ENCODE measurements around the gene TBCD.

DNA sequence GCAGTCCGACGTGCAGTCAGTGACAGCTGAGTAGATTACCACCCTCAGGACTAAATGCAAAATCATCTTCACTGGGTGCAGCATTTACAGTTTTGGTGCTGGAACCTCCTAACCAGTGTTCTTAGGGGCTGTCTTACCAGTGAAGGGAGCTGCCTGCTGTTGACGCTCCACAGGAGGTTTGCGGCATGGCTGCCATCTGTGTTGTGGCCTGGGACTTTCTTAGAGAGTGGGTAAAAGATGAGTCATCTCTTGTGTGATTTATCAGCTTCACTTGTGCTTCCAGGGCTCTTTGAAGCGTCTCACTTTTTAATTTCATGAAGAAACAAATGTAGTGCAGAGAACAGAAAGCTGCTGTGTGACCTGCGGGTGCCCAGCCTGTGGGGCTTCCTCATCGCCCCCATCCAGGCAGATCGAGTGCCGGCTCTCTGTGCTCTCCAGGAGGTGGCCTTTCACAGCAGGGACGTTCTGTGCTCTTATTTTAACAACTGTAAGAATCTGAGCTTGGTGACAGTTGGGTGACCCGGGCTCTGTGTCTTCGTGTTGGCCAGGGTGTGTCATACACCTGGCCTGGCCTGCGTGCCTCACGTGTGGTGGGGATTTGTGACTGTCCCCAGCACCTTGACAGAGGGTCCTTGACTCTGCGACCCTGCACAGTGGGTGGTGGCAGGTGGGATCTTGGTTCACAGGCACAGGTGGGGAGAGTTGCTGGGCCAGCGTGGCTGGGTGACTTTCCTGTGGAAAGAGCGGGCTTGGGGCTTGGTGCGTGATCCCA, 112.3 kb downstream of the TBCD start:
- TF ChIP-seq CTCF (IDR thresholded peaks at IDR 0.05; ENCODE audit: poor library complexity, severe bottlenecking), result no peak
- no peak for TF ChIP-seq EZH2 (IDR thresholded peaks at IDR 0.05; ENCODE audit: borderline replicate concordance, insufficient read depth, low read length, poor library complexity, severe bottlenecking)
- no peak for TF ChIP-seq SMC3 (conservative IDR thresholded peaks at IDR 0.05; ENCODE audit: poor library complexity)

Measured in neural cell (in vitro differentiated cells).